A549 (cell line): ENCODE results near the gene PHRF1.
A peak's percentile ranks its signal among the peaks of the same experiment; 100 is the strongest.

Experiments used
- CBX8 ChIP-seq: fragments of 200-600 bp; sonication (generic); IDR thresholded peaks from 2 replicates; pipeline ENCODE4 v1.6.1; 2016
- CEBPB ChIP-seq, 2 experiments: fragments of >200 bp in 1 of 2; sonication (Bioruptor Twin) in 1 of 2; formaldehyde crosslinking in 1 of 2; IDR thresholded peaks; 2 replicates each; pipeline ENCODE4 v1.6.1; 2012 to 2016
- CHD2 ChIP-seq: fragments of 150-350 bp; IDR thresholded peaks from 2 replicates; pipeline ENCODE4 v1.6.1; 2014; ENCODE audit warnings: low read length; ENCODE audit not compliant: partially characterized antibody
- CTCF ChIP-seq: fragments of >200 bp; sonication (Bioruptor Twin); formaldehyde crosslinking; IDR thresholded peaks from 3 replicates; pipeline ENCODE4 v1.5.1; 2016
- KDM1A ChIP-seq: fragments of 200-600 bp; sonication (generic); IDR thresholded peaks from 2 replicates; pipeline ENCODE4 v1.6.1; 2016; ENCODE audit warnings: low read depth, mild to moderate bottlenecking
- KDM5A ChIP-seq: fragments of 200-600 bp; sonication (generic); IDR thresholded peaks from 2 replicates; pipeline ENCODE4 v1.6.1; 2016; ENCODE audit warnings: antibody characterized with exemption, mild to moderate bottlenecking
- PHF8 ChIP-seq: fragments of 200-600 bp; sonication (generic); IDR thresholded peaks from 2 replicates; pipeline ENCODE4 v1.6.1; 2016; ENCODE audit warnings: low read depth, mild to moderate bottlenecking, antibody characterized with exemption, moderate library complexity, borderline replicate concordance
- RFX5 ChIP-seq: fragments of 450-650 bp; IDR thresholded peaks from 2 replicates; pipeline ENCODE4 v1.7.1; 2014; ENCODE audit warnings: antibody characterized with exemption, mild to moderate bottlenecking, moderate library complexity
- TF ChIP-seq, protein P1 (sequence below): IDR thresholded peaks from 2 replicates; pipeline ENCODE4 v1.6.1; 2012

DNA sequence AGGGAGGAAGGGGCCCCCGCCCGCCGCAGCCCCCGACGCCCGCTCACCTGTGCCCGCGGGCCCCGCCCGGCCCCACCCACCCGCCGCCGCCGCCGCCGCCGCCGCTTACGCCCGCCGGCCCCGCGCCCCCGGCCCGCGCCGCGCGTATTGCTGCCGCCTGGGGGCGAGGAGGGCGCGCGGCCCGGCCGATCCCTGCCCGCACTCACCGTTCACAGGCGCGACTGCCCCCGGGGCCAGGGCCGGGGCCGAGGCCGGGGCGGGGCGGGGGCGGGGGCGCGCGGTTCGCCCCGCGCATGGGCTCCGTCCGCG, 41.1 kb upstream of the PHRF1 start:
- TF ChIP-seq PHF8 (no peak), CTCF (0 out of 3 replicates have a peak, but pooled peaks have one; percentile 10), CEBPB (IDR thresholded peaks at IDR 0.05) (no peak), KDM1A (no peak), RFX5 (no peak), KDM5A (no peak), CBX8 (no peak), CHD2 (no peak)
- TF ChIP-seq, protein P1, sequence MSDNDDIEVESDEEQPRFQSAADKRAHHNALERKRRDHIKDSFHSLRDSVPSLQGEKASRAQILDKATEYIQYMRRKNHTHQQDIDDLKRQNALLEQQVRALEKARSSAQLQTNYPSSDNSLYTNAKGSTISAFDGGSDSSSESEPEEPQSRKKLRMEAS, result no peak
